Gastroesophageal sphincter (tissue), 3 donors: ENCODE data around the gene CLEC2L.

Source experiments
- CTCF ChIP-seq, 4 experiments: fragments of 200-600 bp in 2 of 4; fragments of 450-650 bp in 2 of 4; sonication (generic) in 1 of 4; IDR thresholded peaks; one replicate each; pipeline ENCODE4 v1.5.1; 2017 to 2019; ENCODE audit warnings: antibody characterized with exemption in 4 of 4, mild to moderate bottlenecking in 2 of 4, moderate library complexity in 2 of 4
- EP300 ChIP-seq: sonication (generic); formaldehyde crosslinking; IDR thresholded peaks from one replicate; pipeline ENCODE4 v1.6.1; 2017; ENCODE audit warnings: antibody characterized with exemption, mild to moderate bottlenecking
- POLR2A ChIP-seq, 2 donors: fragments of 450-650 bp; IDR thresholded peaks; one replicate each; pipeline ENCODE4 v1.6.1; 2017; ENCODE audit warnings: antibody characterized with exemption in 2 of 2, mild to moderate bottlenecking in 2 of 2, moderate library complexity in 1 of 2

GRCh38 chr7:139525239-139525638, 1.8 kb downstream of the CLEC2L start:
- TF ChIP-seq EP300, result no peak
- TF ChIP-seq CTCF (IDR thresholded peaks at IDR 0.05), result no peak
- no peak for TF ChIP-seq POLR2A (IDR thresholded peaks at IDR 0.05)
